HG03025 (cell line): Measurements from ENCODE around the gene DLG4.
"Not testable (repeated sequence)": the region's sequence is repeated elsewhere in the genome, so short reads cannot be mapped to it uniquely, and the experiment has no call there.

Experiments used
- ATAC-seq: cut with Tn5 transposase; IDR thresholded peaks from one replicate; pipeline ENCODE4 v1.9.1; 2021; ENCODE audit warnings: mild to moderate bottlenecking, moderate library complexity; ENCODE audit not compliant: unreplicated experiment, low FRiP score

DLG4 gene

DNA sequence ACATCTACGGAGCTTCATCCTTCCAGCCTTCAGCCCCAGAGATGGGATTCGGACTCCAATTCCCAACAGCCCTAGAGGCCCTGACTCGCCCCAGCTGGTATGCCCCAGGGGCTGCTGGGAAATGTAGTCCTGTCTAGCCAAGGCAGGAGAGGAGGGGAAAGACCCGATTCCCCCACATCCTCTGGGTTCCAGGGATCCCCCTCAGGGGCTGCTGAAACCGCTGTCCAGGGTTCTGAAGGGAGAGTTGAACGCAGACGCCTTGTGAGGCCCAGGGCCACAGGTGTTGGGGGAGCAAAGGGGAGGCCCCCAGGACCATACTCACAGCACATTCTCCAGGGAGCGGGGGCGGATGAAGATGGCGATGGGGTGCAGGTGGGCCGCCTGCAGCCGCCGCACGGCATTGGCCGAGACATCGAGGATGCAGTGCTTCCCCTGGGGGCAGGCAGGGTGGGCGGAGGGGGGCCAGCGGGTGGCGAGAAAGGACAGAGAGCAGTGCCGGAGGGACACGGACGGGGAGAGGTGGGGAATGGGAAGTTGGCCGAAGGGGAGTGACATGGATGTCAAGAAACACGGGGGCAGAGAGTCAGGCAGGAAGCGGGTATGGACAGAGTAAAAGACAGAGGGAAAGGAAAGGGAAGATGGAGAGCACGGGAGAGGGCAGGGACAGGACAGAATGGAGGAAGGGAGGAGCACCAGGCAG is 27.9 kb downstream of the DLG4 start:
- no peak for ATAC-seq

DNA sequence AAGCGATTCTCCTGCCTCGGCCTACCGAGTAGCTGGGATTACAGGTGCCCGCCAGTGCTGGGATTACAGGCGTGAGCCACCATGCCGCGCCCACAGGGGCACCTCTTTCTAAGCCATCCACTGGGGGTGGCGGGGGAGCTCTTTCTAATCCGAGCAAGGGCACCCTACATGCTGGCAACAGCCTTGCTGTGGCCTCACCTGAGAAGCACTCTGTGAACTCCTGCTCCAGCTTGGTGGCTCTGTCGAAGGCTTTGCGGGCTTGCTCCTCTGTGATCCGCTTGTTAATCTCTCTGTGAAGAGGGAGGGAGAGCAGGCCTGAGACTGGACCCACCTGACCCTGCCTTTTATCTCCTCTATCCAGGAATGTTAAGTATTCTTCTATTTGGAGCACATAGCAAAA is 28.6 kb downstream of the DLG4 start:
- ATAC-seq, result no peak

DNA sequence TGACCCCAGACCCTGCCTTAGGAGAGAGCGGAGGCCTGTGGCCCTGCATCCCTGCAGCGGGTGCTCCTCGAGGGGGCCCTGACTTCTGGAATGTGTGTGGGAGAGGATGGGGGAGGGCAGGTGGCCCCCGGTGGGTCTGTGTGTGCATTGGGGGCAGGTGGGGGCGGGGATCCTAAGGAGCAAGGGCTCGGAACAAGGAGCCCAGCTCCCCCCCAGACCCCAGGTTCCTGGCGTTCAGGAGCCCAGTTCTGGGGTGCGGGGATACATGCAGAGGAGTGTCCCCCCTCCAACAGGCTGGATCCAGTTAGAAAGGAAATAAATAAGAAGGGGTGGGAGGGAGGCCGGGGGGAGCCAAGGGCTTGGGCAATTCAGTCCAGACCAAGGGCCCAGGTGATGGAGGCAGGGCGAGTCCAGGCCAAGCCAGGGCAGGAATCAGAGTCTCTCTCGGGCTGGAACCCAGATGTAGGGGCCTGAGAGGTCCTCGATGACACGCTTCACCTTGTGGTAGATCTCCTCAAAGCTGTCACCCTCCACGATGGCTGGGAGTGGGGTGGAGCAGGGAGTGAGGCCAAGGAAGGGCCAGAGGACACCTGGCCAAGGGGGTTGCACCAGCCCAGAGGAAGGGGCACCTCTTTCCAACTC is 29.2 kb downstream of the DLG4 start:
- ATAC-seq, result no peak

DNA sequence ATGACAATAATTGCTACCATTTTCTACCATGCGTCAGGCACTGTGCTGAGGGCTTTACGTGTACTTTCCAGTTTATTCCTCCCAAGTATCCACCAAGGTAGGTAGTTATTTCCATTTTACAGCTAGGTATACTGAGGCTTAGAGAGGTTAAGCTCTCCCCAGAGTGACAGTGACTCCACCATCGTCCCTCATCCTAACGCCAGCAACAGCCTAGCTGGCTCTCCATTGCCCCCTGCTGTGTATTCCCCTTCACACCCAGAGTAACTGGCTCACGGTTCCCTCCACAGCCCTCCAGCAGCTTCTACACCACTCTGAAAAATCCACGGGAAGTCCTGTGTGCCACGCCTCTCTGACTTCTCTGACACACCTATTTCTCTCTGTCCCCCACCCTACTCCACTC is 33.4 kb downstream of the DLG4 start:
- ATAC-seq, result no peak

DNA sequence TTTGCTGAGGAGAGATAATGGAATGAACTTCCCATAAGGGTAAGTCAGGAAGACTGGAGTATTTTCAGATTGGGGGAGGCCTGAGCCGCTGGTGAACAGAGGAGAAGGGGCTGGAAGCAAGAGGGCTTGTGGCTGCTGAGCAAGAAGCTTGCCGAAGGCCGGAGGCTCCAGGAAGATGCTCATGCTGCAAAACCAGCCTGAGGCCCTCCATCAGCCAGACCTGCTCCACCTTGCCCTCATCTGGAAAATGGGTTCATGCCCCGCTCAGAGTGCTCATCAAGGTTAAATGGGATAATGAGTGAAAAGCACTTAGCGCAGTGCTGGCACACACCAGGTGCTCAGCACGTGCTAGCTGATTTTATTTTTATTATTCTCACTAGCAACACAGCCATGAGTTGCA is 35.0 kb downstream of the DLG4 start:
- ATAC-seq, result no peak

DNA sequence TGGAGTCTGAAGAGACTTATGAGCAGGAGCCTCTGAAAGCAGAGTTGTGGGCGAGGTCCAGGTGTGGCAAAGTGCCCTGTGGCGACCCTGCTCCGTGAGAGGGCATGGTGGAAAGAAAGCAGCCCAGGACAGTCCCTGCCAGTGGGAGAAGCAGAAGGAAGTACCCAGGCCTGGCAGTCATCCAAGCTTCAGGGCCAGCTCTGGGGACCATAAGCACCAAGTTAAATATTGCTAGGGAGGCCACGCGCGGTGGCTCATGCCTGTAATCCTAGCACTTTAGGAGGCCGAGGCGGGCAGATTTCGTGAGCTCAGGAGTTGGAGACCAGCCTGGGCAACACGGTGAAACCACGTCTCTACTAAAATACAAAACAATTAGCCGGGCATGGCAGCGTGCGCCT is 35.5 kb downstream of the DLG4 start:
- ATAC-seq, result no peak

DNA sequence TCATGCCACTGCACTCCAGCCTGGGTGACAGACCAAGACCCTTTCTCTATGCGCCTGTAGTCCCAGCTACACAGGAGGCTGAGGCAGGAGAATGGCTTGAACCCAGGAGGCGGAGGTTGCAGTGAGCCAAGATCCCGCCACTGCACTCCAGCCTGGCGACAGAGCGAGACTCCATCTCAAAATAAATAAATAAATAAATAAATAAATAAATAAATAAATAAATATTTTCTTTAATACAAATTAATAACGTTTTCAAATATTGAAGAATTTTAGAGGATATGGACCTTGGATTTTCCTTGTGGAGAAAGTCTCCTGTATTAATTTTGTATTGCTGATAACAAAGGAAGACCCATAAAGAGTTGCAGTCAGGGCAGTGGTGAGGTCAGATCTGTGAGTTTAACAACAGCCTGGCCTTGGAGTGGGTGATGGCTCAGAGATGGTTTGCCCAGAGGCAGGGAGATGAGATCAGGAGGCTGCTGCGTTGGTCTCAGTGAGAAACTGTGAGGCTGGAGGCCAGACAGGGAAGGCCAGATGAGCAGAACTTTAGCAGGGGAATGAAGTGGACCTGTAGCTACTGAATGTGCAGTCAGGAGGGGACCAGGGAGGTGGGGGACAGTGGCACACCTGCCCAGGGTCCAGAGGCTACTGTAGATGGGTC is 36.1 kb downstream of the DLG4 start:
- no peak for ATAC-seq

DNA sequence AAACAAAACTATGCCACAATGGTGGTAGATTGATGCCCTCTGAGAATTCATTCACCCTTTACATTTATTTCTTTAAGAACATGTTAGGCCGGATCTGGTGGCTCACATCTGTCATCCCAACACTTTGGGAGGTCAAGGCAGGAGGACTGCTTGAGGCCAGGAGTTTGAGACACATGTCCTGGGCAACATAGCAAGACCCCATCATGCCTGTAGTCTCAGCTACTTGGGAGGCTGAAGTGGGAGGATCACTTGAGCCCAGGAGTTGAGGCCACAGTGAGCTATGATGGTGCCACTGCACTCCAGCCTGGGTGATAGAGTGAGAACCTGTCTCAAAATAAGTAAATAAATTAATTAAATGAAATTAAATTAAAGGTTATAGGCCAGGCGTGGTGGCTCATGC is 37.5 kb downstream of the DLG4 start:
- not testable (repeated sequence) for ATAC-seq

DNA sequence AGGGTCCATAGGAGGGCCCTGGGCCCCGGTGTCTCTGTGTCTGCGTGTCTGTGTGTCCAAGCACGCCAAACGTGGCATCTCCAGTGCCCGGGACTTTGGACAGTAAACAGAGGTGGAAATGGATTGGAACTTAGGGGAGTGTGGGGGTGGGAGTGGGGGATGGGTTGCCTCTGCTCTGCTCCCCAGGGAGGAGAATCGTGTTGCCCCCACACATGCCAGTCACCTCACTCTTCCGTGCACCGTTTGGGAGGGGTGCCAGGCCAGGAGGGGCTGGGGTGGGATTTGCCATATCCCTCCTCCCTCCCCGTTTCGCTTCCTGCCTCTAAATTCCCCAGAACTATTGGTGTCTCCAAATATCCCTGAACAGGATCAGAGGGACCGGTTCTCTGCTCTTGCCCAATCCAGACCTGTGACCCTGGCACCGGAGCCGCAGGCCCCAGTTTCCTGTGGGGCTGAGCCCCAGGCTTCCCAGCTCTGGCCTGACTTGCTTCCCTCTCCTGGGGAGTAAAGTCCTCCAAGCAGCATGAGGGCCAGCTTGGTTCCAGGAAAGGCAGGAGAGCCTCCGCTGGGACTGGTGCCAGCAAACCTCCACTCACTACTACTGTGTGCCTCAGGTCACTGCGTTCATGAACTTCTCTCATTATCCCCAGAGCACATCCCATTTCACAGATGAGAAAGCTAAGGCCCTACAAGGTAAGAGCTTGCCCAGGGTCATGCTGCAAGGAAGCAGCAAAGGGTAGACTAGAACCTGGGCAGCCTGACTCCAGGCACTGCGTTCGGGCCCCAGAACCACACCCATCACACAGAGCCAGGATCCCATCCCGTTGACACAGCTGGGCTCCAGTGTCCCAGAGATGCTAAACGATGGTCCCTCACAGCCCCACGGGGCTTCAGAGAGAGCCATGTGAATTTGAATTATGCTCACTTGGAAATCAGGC is 40.0 kb downstream of the DLG4 start, which contains the start of gene ASGR1:
ASGR1 (minus strand) TSS at position 54 of the 938 bp plus-strand sequence. CDS start 807 bp downstream, outside the sequence.
- ATAC-seq, result no peak

DNA sequence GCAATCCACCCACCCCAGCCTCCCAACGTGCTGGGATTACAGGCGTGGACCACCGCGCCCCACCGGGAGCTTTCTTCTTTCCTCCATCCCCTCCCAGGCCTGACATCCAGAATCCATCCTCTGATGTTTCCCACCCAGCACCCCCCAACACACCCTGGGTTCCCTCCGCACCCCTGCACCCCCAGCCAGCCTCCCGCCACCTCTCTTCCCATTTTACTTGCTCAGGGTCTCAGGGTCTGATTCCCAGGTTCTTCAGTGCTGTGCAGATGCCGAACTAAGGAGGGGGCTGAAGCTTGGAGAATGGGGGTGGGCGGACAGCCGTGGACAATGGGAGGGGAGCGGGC is 40.7 kb downstream of the DLG4 start:
- ATAC-seq, result no peak

DNA sequence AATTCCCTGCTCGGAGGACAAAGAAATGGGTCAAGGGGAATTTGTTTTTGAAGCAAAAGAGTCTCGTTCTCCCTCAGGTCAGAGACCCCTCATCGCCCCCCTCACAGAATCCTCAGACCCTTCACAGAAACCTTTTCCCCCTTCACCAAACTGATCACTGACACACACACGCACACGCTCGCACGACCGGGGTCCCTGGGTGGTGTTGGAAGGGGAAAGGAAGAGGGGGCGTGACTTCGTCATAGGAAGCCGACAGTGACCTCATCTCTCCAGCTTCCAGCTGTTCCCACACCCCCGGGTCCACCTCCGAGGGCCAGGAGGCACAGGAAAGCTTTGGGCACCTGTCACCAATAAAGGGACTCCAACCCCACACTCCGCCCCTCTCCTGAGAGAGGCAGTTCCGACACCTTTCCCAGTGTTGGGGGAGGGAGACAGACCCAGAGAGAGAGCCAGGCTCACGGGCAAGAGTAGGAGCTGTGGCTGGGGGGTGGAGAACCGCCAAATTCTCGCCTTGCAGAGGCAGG is 41.6 kb downstream of the DLG4 start:
- ATAC-seq, result no peak

DNA sequence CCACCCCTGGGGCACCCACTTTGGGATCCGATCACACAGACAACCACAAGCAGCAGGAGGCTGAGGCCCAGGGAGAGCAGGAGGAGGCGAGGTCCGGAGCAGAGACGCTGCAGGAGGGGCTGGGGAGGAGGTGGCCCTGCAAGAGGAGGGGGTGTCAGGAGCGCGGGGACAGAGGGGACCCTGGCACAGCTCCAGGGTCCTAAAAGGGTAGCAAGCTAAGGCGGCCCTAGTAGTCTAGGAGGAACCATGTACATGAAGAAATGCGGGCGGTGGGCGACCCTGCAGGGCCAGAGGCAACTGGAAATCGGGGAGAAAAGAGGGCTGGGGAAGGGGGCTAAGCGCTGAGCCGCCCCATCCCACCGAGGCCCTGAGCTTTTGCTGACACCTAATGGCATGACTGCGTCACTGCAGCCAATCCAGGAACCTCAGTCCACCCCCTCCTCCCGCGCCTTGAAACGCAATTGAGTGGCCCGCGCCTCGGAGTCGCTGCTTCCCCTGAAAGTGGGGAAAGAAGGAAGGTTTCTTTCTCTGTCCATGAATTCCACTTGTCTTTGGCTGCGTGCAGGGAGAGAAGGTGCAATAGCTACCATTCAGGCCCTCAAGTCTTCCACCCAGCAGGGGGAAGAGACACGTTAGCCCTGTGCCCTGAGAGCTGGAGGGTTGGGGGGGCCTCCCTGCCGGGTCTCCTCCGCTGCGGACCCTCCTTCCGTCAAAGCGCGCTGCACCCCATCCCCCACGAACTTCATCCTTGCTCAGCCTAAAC is 42.3 kb downstream of the DLG4 start:
- no peak for ATAC-seq

DNA sequence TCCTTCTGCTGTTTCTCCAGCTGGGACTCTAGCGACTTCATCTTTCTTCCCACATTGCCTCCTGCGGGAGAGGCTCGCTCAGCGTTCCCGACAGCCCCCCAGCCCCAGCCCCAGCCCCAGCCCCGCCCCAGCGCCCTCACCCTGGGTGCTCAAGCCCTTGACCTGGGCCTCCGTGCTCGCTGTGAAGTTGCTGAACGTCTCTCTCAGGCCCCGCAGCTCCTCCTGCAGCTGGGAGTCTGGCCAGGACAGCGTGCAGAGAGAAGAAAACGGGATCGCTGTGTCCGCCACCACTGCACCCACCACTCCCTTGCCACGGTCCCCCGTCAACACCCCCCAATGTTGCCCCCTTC is 42.8 kb downstream of the DLG4 start:
- ATAC-seq, result no peak

DNA sequence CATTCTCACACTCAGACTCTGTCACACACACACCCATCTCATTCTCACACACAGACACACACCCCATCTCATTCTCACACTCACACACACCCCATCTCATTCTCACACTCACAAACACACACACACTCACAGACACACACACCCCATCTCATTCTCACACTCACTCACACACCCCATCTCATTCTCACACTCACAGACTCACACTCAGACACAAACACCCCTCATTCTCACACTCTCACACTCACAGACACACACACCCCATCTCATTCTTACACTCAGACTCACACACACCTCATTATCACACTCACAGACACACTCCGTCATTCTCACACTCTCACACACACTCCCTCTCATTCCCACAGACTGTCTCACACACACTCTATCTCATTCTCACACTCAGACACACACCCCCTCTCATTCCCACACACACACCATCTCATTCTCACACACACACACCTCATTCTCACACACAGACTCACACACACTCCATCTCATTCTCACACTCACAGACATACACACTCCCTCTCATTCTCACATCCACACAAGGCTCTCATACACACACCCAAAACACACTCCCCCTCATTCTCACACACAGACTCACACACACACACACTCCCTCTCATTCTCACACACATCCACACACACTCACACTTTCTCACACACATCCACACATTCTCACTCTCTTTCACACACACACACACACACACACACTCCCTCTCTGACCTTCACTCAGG is 43.4 kb downstream of the DLG4 start:
- ATAC-seq, result no peak

DNA sequence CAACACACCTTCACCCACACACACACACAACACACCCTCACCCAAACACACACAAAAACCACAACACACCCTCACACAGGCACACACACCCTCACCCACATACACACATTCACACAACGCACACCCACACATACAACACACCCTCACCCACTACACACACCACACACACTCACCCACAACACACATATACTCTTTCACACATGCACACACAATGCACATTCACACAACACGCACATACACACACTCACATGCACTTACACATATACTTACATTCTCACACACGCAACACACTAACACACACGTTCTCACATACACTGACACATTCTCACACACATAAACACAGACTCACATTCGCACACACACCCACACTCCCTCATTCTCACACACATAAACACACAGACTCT is 44.3 kb downstream of the DLG4 start:
- ATAC-seq, result no peak

DNA sequence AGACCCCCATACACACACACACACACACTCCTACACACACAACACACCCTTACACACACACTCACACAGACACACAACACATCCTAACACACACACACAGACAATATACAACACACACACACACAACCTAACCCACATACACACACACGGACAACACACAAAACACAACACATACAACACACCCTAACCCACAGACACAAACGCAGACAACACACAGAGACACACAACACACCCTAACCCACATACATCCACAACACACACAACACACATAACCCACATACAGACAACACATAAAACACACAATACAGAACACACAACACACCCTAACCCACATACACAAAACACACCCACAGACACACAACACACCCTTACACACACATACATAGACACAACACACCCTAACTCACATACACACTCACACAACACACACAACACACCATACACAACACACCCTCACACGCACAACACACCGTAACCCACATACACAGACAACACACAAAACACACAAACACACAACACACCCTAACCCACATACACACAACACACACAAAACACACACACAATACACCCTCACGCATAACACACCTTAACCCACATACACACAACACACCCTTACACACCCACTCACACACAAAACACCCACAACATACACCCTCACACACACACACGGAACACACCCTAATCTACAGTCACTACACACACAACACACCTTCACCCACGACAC is 44.9 kb downstream of the DLG4 start:
- no peak for ATAC-seq

DNA sequence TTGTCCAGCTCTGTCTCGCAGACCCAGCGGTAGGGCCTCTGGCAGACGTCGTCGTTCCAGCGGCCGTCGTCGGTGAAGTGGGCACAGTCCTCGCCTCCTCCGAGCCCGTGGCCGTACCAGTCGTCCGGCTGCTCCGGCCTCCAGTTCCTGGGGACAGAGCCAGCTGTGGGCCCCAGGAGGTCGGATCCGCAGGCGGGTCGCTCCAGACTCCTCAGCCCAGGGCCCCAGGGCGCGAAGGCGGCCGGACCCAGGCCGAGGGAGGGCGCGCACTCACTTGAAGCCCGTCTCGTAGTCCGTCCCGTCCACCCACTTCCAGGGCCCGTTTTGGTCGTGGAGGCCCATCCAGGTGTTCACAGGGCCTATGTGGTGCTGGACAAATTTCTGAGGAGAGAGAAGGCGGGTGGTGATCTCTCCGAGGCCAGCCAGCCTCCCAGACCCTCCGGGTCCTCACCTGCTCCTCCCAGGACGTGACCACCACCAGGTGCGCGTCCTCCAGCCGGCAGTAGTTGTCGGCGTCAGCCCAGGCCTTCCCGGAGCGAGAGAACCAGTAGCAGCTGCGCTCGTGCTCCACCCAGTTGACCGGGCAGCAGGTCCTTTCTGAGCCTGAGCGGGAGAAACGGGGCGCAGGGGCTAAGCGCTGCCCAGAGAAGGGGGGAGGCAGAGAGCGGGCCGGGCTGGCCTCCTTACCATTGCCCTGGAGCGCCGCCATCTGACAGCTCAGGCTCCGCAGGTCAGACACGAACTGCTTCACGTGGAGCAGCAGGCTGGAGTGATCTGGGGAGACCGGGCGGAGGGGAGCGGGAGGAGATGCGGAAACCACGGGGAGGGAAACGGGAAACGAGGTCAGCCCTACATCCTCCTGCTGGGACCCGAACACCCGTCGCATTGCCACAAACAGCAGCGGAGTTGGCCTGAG is 45.7 kb downstream of the DLG4 start:
- ATAC-seq, result no peak
